K562 treated with DMSO at 1 percent for 12 hours (cell line): Measurements from ENCODE around the gene CPAMD8. TPM values are rescaled to one million over a fixed set of nuclear protein-coding genes. Genes with fewer than 3 reads are reported as not detected.

ENCODE experiments used
- total RNA-seq: library from RNA; unstranded; fragments of 300-600 nt; gene quantifications from 2 replicates; pipeline ENCODE4 v1.2.3, GENCODE V29; 2022; ENCODE audit not compliant: insufficient read depth

The CPAMD8 gene
- total RNA-seq = 1.4 and 3.4 TPM in 2 replicates

DNA sequence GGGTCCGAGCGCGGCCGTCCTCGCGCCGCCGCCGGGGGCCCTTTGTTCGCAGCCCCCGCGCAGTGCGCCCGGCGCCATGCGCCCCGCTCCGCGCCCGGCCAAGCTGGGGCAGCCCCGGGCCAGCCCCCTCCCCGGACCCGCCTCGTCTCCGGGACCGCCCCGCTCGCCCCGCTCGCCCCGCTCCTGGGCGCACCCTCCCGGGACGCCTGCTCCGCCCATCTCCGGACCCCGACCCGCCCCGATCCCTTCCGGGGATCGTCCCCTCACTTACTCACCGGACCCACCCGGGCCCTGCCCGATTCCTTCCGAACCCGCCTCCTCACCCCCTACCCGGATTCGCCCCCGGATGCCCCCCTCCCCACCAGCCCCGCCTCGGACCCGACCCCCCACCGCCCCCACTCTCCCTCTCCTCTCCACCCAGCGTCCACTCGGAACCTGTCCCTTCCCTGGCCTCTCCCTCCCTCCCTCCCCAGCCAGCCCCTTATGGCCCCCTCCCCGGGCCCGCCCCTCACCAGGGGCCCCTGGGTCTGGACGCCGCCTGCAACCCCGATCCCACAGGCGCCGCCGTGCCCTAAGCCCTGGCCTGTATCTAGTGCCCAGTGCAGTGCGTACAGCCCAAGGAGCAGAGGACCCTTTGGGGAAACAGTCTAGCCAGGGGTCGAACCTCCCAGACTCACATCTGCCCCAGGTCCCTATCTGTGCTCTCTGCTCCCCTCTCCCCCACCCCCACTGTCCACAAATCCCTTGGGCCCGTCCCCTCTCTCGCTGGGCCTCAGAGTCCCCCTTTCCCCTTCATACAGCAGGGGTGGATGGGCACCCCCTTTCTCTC, at the start of gene CPAMD8:
TSS of gene CPAMD8 (minus strand) at position 105 of the 829 bp plus-strand sequence. CDS start 168 bp downstream, outside the sequence.

DNA sequence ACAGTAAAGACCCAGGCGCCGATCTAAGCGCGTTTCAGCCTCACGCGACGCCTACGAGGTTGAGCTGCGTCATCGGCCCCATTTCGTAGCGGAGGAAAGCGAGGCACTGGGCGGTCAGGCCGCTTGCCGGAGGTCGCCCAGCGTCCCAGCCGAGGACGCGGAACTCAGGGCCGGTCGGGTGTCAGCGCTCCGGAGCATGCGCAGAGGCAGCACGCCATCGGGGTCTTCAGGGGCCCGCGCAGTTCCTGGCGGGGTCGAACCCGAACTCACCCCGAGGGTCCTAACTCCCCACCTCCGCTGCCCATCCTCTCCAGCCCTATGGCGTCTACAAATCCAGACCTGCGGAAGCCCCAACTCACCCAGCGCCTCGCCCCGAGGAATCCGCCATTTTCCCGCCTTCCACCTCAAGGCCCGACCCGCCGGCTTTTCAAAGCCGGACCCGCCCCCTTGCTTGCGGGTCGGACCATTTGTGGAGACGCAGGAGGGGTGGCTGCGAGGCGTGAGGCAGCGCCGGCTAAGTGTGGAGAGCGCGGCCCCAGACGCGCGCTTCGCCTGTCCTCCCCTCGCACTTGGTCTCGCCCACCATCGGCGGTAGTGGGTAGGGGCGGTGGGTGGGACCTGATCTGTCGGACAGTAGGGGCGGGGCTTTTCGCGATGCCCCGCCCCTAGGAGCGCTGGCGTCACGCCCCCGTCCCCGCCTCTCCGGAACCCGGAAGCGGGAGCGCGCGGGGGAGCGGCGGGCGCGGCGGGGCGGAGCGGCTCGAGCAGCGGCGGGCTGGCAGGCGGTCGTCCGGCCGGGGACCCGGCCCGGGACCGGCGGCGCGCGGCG, 48.6 kb upstream of the CPAMD8 start, which contains the start of the genes HAUS8 and MYO9B:
TSS of gene HAUS8 (minus strand) at position 418 of the 829 bp plus-strand sequence. CDS start at position 388, 30 bp downstream.
TSS of gene MYO9B (plus strand) at position 743 of the 829 bp plus-strand sequence. CDS start 25,941 bp downstream, outside the sequence.

DNA sequence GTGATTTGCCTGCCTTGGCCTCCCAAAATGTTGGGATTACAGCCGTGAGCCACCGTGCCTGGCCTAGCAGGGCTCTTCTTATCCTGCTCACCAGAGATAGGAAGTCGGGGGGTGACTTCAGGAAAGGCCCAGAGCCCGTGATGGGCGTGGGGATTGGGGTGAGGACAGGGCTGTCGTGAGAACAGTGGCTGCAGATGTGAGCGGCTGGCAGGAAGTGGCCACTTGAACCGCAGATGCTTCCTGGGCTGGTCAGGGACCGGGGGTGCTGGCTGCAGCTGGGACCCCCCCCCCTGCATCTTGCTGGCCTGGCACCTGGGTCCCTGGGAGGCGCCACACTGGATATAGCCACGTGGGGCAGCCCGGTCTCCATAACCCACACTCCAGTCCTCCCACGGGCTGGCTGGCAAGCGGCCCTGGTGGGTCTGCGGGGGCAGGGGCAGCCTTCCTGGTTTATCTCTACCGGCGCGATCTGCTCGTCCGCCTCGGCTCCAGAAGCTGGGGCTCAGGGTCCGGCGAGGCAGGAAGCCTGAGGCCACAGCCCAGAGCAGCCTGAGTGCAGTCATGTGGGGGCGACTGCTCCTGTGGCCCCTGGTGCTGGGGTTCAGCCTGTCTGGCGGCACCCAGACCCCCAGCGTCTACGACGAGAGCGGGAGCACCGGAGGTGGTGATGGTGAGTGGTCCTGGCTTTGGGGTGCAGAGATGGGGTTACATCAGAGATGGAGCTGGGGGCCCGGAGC, 137.8 kb downstream of the CPAMD8 start, which contains the start of gene F2RL3:
TSS of gene F2RL3 (plus strand) at position 371 of the 737 bp plus-strand sequence. CDS start at position 562, 191 bp downstream.

Other genes with a start within 250 kb of the CPAMD8 start
- 12.6 and 37.1 TPM in 2 replicates for gene SIN3B, start 197.4 kb downstream of the CPAMD8 start, total RNA-seq
- 4.1 and 7.4 TPM in 2 replicates for gene F2RL3, start 137.8 kb downstream of the CPAMD8 start, total RNA-seq
- 28.7 and 32.6 TPM in 2 replicates for gene HAUS8, start 48.6 kb upstream of the CPAMD8 start, total RNA-seq
- 46.4 and 108 TPM in 2 replicates for gene MYO9B, start 49.0 kb upstream of the CPAMD8 start, total RNA-seq
- gene USE1, start 188.5 kb upstream of the CPAMD8 start, total RNA-seq = 31.0 and 50.9 TPM in 2 replicates
- gene OCEL1, start 199.4 kb upstream of the CPAMD8 start, total RNA-seq = 68.1 and 78.7 TPM in 2 replicates
- 145 and 152 TPM in 2 replicates for gene NR2F6, start 219.1 kb upstream of the CPAMD8 start, total RNA-seq
- gene USHBP1, start 237.9 kb upstream of the CPAMD8 start, total RNA-seq = not detected in 2 replicates
- 88.6 and 94.2 TPM in 2 replicates for gene BABAM1, start 240.6 kb upstream of the CPAMD8 start, total RNA-seq